ENCODE results near the gene EEFSEC.

EEFSEC gene

GRCh38 chr3:128381609-128382008 is 228.3 kb downstream of the EEFSEC start:
- H3K4me1 ChIP-seq (ENCODE audit: control insufficient read depth in 1 of 2, insufficient read depth in 2 of 2, low read length in 2 of 2), result peaks cover 9 to 38% of the 10 kb centered on the region in 2 donors
- no peak overlapping the region for H3K27ac ChIP-seq (ENCODE audit: low read length)

DNA sequence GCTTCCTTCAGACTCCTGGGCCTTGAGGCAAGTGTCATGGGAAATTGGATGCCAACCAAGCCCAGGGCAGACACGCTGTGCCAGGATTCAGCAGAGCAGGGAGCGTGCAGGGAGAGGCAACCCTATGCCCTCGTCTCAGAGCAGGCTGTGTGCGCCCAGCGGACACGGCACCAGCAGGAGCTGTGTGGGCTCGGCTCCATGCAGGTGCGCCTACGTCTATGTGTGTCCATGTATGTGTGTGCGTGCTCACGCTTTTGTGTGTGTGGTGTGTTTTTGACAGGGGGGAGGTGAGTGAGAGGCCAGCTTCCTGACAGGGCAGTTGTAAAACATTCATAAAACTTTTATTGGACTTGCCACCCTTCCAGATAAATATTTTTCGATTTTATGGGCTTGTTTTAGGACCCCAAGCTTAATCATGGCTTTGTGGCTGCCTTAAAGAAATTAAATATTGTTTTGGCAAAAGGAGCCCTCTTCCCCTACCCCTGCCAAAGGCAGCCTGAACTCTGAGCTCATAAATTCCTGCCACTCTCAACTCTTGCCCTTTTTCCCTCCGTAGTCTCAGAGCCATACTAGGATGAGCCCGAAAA is 229.0 kb downstream of the EEFSEC start:
- Histone ChIP-seq H3K27me3 (ENCODE audit: low read depth, low read length) (no peaks in the 10 kb centered on the region), H3K4me1 (ENCODE audit: control insufficient read depth in 1 of 2, insufficient read depth in 2 of 2, low read length in 2 of 2) (peaks cover 9 to 38% of the 10 kb centered on the region in 2 donors), H3K27ac (ENCODE audit: low read length) (no peak overlapping the region), H3K36me3 (ENCODE audit: control insufficient read depth in 1 of 2, insufficient read depth in 2 of 2, low read length in 2 of 2) (no peaks in the 10 kb centered on the region), H3K4me3 (ENCODE audit: low read depth in 1 of 2, low read length in 2 of 2) (no peak overlapping the region), H3K9me3 (ENCODE audit: control insufficient read depth in 1 of 2, low read length in 2 of 2) (no peaks in the 10 kb centered on the region)

More at GRCh38 chr3:128381609-128382008, 228.3 kb downstream of the EEFSEC start:
- H3K27me3 ChIP-seq (ENCODE audit: low read depth, low read length), result no peaks in the 10 kb centered on the region
- no peaks in the 10 kb centered on the region for H3K9me3 ChIP-seq (ENCODE audit: control insufficient read depth in 1 of 2, low read length in 2 of 2)
- H3K4me3 ChIP-seq (ENCODE audit: low read depth in 1 of 2, low read length in 2 of 2), result no peak overlapping the region
- H3K36me3 ChIP-seq (ENCODE audit: control insufficient read depth in 1 of 2, insufficient read depth in 2 of 2, low read length in 2 of 2), result no peaks in the 10 kb centered on the region

- H3K27ac ChIP-seq (ENCODE audit: low read length), result no peak overlapping the region
- no peak overlapping the region for H3K4me3 ChIP-seq (ENCODE audit: low read depth in 1 of 2, low read length in 2 of 2)
- H3K27me3 ChIP-seq (ENCODE audit: low read depth, low read length), result no peaks in the 10 kb centered on the region
- peaks cover 5 to 34% of the 10 kb centered on the region in 2 donors for H3K4me1 ChIP-seq (ENCODE audit: control insufficient read depth in 1 of 2, insufficient read depth in 2 of 2, low read length in 2 of 2)
- no peaks in the 10 kb centered on the region for H3K36me3 ChIP-seq (ENCODE audit: control insufficient read depth in 1 of 2, insufficient read depth in 2 of 2, low read length in 2 of 2)
- no peaks in the 10 kb centered on the region for H3K9me3 ChIP-seq (ENCODE audit: control insufficient read depth in 1 of 2, low read length in 2 of 2)
These were observed 230.3 kb downstream of the EEFSEC start for GRCh38 chr3:128383316-128384235.

DNA sequence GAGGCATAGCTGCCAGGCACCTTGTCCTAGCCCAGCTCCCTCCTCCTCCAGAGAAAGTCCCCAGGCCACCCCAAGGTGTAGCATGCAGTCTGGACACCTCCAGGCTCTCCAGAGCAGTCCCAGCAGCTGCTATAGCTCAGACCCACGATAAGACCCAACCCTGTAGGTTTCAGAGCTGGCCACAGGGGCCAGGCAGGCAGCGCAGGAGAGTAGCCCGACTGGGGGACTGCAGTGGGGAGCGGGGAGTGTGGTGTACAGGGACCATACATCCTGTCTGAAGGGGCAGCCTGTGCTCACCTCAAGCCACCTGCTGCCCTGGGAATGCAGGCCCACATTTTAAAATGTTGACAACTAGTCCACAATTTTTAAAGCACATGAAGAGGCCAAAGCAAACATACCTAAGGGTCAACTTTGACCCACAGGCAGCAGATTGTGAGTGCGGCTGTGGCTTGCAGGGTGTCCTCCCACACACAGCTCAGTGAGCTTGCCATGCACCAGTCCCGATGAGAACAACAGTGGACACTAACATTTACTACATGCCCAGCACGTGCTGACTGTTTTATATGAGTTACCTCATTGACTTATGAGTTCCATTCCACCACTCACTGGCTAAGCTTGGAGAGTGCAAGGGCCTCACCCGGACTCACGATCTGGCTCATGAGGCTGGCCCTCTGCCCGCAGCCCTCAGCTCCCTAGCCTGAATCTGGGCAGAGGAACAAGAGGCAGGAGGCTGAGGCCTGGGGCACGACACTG is 232.0 kb downstream of the EEFSEC start:
- peaks cover 5 to 20% of the 10 kb centered on the region in 2 donors for H3K4me1 ChIP-seq (ENCODE audit: control insufficient read depth in 1 of 2, insufficient read depth in 2 of 2, low read length in 2 of 2)

GRCh38 chr3:128388932-128389331 is 235.7 kb downstream of the EEFSEC start:
- Histone ChIP-seq H3K27me3 (ENCODE audit: low read depth, low read length) (no peaks in the 10 kb centered on the region), H3K36me3 (ENCODE audit: control insufficient read depth in 1 of 2, insufficient read depth in 2 of 2, low read length in 2 of 2) (no peaks in the 10 kb centered on the region), H3K27ac (ENCODE audit: low read length) (no peak overlapping the region), H3K4me3 (ENCODE audit: low read depth in 1 of 2, low read length in 2 of 2) (no peak overlapping the region), H3K9me3 (ENCODE audit: control insufficient read depth in 1 of 2, low read length in 2 of 2) (no peaks in the 10 kb centered on the region), H3K4me1 (ENCODE audit: control insufficient read depth in 1 of 2, insufficient read depth in 2 of 2, low read length in 2 of 2) (no peaks in the 10 kb centered on the region)

More for the DNA sequence above, 232.0 kb downstream of the EEFSEC start:
- H3K27me3 ChIP-seq (ENCODE audit: low read depth, low read length), result no peaks in the 10 kb centered on the region
- H3K9me3 ChIP-seq (ENCODE audit: control insufficient read depth in 1 of 2, low read length in 2 of 2), result no peaks in the 10 kb centered on the region
- no peak overlapping the region for H3K4me3 ChIP-seq (ENCODE audit: low read depth in 1 of 2, low read length in 2 of 2)
- no peaks in the 10 kb centered on the region for H3K36me3 ChIP-seq (ENCODE audit: control insufficient read depth in 1 of 2, insufficient read depth in 2 of 2, low read length in 2 of 2)
- no peak overlapping the region for H3K27ac ChIP-seq (ENCODE audit: low read length)

DNA sequence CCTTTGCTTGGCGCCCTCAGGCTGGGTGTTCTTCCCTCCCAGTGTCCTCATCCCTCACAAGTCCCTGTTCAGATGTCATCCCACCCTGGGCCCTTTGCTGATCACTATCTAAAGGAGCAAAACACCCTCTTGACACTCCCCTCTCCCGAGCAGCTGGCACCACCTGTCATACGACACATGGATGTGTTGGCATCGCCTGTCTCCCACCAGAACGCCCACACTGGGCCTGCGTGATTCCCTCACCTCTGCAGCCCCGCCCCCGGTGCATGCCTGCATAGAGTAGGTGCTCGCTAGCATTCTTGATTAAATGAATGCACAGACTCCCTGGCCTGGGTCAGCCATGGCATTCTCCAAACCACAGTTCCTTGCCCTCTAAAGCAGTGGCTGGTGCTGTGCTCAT is 237.6 kb downstream of the EEFSEC start:
- Histone ChIP-seq H3K9me3 (ENCODE audit: control insufficient read depth in 1 of 2, low read length in 2 of 2) (no peaks in the 10 kb centered on the region), H3K4me1 (ENCODE audit: control insufficient read depth in 1 of 2, insufficient read depth in 2 of 2, low read length in 2 of 2) (peaks cover 0 to 10% of the 10 kb centered on the region in 2 donors)

GRCh38 chr3:128392021-128392420 is 238.7 kb downstream of the EEFSEC start:
- peaks cover 0 to 10% of the 10 kb centered on the region in 2 donors for H3K4me1 ChIP-seq (ENCODE audit: control insufficient read depth in 1 of 2, insufficient read depth in 2 of 2, low read length in 2 of 2)
- no peak overlapping the region for H3K4me3 ChIP-seq (ENCODE audit: low read depth in 1 of 2, low read length in 2 of 2)
- H3K36me3 ChIP-seq (ENCODE audit: control insufficient read depth in 1 of 2, insufficient read depth in 2 of 2, low read length in 2 of 2), result no peaks in the 10 kb centered on the region
- no peaks in the 10 kb centered on the region for H3K9me3 ChIP-seq (ENCODE audit: control insufficient read depth in 1 of 2, low read length in 2 of 2)
- no peaks in the 10 kb centered on the region for H3K27me3 ChIP-seq (ENCODE audit: low read depth, low read length)
- H3K27ac ChIP-seq (ENCODE audit: low read length), result no peak overlapping the region

More for the DNA sequence above, 237.6 kb downstream of the EEFSEC start:
- Histone ChIP-seq H3K4me3 (ENCODE audit: low read depth in 1 of 2, low read length in 2 of 2) (no peak overlapping the region), H3K27ac (ENCODE audit: low read length) (no peak overlapping the region), H3K36me3 (ENCODE audit: control insufficient read depth in 1 of 2, insufficient read depth in 2 of 2, low read length in 2 of 2) (no peaks in the 10 kb centered on the region), H3K27me3 (ENCODE audit: low read depth, low read length) (no peaks in the 10 kb centered on the region)

DNA sequence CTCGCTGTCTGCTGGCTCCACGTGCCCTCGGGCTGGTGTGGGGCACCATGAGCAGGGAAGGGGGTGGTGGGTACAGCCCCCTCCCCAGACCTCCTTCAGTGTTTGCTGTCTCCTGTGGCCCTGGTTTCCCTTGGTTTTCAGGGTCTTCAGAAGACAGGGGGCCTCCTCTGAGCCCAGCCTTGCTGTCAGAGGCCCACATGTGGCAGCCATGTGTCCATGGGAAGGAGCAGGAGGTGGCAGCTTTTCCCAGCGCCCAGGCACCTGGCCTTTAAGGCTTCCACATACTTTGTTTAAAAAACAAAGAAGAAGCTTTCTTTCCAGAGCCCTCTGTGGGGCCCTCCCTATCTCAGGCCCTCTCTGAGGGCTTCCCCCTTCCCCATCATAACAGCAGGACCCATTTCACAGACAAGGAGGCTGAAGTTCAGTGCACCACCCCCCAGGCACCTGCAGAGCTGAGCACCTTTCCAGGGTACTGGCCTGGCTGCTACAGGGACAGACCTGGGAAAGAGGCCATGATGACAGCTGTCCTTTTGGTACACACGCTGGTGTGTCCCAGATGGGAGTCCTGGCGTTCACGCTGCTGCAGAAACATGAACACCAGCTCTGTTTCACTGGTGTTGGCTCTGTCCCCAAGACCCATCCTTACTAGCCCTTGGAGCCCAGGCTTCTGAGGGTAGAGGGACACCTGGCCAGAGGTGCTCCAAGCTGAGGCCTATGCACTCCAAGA is 239.7 kb downstream of the EEFSEC start:
- Histone ChIP-seq H3K36me3 (ENCODE audit: control insufficient read depth in 1 of 2, insufficient read depth in 2 of 2, low read length in 2 of 2) (no peaks in the 10 kb centered on the region), H3K4me1 (ENCODE audit: control insufficient read depth in 1 of 2, insufficient read depth in 2 of 2, low read length in 2 of 2) (peaks cover 0 to 10% of the 10 kb centered on the region in 2 donors), H3K27me3 (ENCODE audit: low read depth, low read length) (no peaks in the 10 kb centered on the region), H3K27ac (ENCODE audit: low read length) (no peak overlapping the region), H3K9me3 (ENCODE audit: control insufficient read depth in 1 of 2, low read length in 2 of 2) (no peaks in the 10 kb centered on the region), H3K4me3 (ENCODE audit: low read depth in 1 of 2, low read length in 2 of 2) (no peak overlapping the region)

DNA sequence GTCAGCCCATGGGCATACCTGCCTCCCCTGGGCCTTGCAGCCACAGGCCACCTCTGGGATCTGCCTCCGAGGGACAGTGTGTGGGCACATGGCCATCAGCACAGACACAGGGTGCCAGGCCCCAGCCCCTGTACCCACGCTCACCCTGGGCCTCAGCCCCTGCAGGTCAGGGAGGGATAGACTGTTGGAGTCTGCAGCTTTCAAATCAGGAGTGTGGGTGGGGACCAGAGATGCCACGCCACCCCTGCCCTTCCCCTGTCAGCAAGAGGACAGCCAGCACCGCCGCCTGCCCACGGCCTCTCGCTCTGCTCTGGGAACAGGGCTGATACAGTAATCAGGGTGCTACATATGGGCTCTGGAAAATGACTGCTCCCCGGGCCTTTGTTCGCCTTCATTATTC is 240.8 kb downstream of the EEFSEC start:
- Histone ChIP-seq H3K27me3 (ENCODE audit: low read depth, low read length) (no peaks in the 10 kb centered on the region), H3K4me1 (ENCODE audit: control insufficient read depth in 1 of 2, insufficient read depth in 2 of 2, low read length in 2 of 2) (peaks cover 0 to 10% of the 10 kb centered on the region in 2 donors), H3K27ac (ENCODE audit: low read length) (no peak overlapping the region), H3K36me3 (ENCODE audit: control insufficient read depth in 1 of 2, insufficient read depth in 2 of 2, low read length in 2 of 2) (no peaks in the 10 kb centered on the region), H3K9me3 (ENCODE audit: control insufficient read depth in 1 of 2, low read length in 2 of 2) (no peaks in the 10 kb centered on the region), H3K4me3 (ENCODE audit: low read depth in 1 of 2, low read length in 2 of 2) (no peak overlapping the region)

DNA sequence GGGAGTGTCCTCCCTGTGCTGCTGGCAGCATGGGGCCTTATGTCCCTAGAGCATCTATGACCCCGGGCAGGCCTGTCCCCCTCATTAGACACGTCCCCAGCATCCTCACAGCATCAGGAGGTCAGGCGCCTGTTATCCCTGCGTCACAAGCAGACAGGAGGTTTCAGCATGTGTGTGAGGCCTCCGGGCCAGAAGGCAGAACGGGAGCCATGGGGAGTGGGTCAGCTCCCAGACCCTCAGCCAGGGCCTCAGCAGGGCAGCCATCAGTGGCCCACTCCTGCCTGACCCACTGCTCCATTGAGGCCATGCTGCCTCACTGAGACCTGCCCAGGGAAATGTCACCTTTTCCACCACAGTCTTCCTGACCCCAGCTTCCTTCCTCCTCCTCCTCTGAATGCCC is 241.8 kb downstream of the EEFSEC start:
- Histone ChIP-seq H3K36me3 (ENCODE audit: control insufficient read depth in 1 of 2, insufficient read depth in 2 of 2, low read length in 2 of 2) (no peaks in the 10 kb centered on the region), H3K4me1 (ENCODE audit: control insufficient read depth in 1 of 2, insufficient read depth in 2 of 2, low read length in 2 of 2) (peaks cover 0 to 10% of the 10 kb centered on the region in 2 donors), H3K27me3 (ENCODE audit: low read depth, low read length) (no peaks in the 10 kb centered on the region), H3K9me3 (ENCODE audit: control insufficient read depth in 1 of 2, low read length in 2 of 2) (no peaks in the 10 kb centered on the region), H3K4me3 (ENCODE audit: low read depth in 1 of 2, low read length in 2 of 2) (no peak overlapping the region), H3K27ac (ENCODE audit: low read length) (no peak overlapping the region)
